Inferior parietal cortex (tissue), 1 donor: ENCODE measurements around the gene THEM5.
"Not testable (repeated sequence)": the region's sequence is repeated elsewhere in the genome, so short reads cannot be mapped to it uniquely, and the experiment has no call there.

ENCODE experiments used
- DNase-seq: peaks from one replicate; pipeline ENCODE4 v3.0.0-alpha.2; 2016; ENCODE audit errors: extremely low spot score

THEM5 gene, protein sequence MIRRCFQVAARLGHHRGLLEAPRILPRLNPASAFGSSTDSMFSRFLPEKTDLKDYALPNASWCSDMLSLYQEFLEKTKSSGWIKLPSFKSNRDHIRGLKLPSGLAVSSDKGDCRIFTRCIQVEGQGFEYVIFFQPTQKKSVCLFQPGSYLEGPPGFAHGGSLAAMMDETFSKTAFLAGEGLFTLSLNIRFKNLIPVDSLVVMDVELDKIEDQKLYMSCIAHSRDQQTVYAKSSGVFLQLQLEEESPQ

DNA sequence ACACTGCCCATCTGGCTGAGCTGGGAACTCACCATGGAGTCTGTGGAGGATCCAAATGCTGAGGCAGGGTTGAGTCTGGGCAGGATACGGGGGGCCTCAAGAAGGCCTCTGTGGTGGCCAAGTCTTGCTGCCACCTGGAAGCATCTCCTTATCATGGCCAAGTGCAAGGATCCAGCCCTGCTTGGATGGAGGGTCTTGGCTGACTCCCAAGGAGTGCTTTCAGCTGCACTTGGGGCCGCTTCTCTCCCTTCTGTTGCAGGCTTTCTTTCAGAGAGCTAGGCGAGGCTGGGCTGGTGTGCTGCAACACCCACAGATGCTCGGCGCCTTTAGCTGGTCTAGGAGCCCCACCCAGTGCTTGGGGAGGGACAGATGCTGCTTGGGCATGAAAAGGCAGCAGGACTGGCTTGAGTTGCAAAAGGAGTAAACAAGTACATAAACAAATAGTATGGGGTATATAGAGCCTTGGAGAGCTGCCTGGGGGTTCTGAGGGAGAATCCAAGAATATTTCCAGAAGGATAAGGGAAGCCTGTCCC, at the start of gene THEM5:
Gene THEM5, minus strand, starts transcription at position 302 of the 533 bp plus-strand sequence. Its CDS starts 147 bp downstream, at position 155.
- no peak for DNase-seq

DNA sequence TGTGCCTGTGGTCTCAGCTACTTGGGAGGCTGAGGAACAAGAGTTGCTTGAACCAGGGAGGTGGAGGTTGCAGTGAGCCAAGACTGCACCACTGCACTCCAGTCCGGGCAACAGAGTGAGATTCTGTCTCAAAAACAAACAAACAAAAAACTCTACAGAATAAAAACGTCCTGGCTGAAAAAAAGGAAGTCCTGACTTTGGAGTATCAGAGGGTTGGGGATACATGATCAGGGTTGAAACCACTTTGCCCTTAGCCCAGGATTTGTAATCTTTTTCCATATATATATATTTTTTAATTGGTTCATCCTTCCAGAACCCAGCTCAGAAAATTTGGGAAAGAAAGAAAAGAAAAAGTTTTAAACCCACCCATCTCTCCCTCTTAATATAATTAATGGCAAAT, 49.3 kb upstream of the THEM5 start:
- no peak for DNase-seq

DNA sequence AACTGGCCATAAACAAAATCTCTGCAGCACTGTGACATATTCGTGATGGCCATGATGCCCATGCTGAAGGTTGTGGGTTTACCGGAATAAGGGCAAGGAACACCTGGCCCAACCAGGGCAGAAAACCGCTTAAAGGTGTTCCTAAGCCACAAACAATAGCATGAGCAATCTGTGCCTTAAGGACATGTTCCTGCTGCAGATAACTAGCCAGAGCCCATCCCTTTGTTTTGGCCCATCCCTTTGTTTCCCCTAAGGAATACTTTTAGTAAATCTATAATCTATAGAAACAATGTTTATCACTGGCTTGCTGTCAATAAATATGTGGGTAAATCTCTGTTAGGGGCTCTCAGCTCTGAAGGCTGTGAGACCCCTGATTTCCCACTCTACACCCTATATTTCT, 47.3 kb upstream of the THEM5 start:
- DNase-seq = not testable (repeated sequence)

DNA sequence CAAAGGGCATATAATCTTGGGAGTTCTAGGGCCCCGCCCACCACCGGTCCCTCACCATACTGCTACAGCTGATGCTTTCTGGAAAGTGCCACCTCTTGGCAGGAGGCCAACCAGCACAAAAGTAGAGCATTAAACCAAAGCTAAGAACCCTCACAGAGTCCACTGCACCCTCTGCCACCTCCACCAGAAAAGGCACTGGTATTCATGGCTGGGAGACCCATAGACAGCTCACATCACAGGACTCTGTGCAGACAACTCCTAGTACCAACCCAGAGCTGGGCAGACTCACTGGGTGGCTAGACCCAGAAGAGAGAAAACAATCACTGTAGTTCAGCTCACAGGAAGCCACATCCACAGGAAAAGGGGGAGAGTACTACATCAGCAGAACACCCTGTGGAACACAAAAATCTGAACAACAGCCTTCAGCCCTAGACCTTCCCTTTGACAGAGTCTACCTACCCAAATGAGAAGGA, 45.0 kb upstream of the THEM5 start:
- DNase-seq = no peak

DNA sequence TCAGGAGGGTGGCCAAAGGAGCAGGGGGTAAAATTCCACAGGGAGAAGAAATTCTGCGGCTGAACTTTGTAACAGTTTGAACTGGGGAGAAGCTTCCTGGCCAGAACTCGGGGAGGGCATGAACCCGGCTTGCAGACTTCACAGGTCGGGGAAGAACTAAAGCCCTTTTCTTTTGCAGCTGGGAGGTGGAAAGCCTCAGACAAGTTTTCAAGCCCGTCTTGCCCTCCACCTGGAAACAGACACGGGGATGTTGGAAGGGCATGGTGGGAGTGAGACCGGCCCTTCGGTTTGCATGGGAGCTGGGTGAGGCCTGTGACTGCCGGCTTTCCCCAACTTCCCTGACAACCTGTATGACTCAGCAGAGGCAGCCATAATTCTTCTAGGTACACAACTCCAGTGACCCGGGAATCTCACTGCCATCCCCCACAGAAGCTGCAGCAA, 44.5 kb upstream of the THEM5 start:
- DNase-seq = no peak

DNA sequence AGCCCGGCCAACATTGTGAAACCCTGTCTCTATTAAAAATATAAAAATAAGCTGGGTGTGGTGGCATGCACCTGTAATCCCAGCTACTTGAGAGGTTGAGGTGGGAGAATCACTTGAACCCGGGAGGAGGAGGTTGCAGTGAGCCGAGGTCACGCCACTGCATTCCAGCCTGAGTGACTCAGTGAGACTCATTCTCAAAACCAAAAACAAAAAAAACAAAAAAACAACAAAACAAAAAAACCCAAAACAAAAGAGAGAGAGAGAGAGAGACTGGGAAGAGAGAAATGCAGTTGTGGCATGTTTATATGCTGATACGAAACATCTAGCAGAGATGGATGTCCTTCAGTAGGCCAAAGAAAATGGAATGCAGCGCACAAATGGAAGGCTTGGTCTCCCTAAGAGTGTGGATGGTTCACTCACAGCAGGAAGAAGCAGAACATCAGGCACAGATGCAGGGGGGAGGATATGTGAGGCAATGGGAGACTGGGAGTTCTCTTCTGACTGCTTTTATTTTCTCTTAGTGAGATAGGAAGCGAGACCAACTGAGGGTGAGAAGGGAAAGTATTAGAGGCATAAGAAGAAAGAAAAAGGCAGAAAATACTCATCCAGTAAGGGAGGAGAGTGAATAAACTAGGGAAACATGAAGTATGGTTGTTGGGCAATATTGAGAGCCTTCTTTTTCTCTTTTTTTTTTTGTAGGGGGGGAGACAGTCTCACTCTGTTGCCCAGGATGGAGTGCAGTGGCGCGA, 39.8 kb upstream of the THEM5 start:
- no peak for DNase-seq

DNA sequence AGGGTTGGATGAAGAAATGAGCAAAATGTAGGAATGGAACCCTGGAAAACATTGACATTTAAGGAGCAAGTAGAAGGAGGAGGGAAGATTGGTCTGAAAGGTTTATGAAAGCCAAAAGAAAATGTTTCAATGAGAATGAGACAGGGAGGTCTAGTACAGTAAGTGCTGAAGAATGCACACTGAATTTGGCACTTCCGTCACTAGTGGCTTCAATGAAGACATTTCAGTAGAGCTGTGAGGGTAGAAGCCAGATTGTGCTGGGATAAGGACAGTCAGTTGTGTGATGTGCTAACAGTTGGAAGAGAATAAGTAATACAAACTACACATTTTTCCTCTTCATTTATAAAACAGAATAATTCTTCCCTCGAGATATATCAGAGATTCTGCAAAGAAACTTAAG, 38.7 kb upstream of the THEM5 start:
- no peak for DNase-seq

DNA sequence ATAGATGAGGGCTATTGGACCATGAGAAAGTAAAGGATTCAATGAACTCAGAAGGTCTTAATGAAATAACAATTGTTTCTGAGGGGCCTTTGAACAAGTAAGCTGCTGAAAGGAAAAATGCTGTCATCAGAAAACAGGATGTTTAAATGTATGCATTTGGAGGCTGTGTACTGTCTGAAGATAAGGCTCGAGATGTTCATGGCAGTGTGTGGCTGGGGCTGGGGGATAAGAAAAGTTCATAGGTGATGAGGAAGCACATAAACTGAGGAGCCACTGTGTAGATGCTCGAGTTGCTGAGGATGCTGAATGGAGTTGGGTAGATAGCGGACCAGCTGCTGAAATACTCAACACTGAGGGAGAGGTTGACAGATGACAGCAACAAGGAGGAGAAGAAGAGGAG, 38.0 kb upstream of the THEM5 start:
- no peak for DNase-seq

DNA sequence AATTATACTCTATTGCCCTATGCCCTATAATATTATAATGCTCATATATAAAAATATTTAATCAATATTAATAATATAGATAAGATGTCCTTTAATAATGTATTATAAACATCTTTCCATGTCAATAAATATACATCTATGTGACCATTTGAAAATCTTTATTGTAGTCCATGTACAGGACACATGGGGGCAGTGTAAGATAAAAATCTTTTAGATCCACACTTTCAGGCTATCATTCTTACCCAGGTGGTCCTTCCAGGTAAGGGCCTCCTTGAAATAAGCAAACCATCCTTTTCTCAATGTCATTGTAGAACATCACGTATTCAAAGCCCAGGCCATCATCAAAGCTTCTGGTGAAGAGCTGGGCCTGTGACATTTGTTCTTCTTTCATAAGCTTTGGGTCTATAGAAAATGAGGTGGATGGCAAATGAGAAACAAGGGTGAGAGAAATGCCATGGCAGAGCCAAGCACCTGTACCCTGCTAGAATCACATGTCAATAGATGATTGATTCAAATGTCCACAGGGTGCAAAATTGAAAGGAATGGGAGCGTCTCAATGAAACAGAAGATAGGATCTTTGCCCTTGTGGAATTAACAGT, 35.6 kb upstream of the THEM5 start:
- DNase-seq = no peak

DNA sequence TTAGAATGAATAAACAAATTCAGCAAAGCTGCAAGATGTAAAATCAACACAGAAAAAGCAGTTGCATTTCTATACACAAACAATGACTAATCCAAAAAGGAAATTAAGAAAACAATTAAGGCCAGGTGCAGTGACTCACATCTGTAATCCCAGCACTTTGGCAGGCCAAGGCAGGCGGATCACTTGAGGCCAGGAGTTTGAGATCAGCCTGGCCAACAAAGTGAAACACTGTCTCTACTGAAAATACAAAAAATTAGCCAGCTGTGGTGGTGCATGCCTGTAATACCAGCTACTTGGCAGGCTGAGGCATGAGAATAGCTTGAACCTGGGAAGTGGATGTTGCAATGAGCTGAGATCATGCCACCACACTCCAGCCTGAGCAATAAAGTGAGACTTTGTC, 33.5 kb upstream of the THEM5 start:
- no peak for DNase-seq

DNA sequence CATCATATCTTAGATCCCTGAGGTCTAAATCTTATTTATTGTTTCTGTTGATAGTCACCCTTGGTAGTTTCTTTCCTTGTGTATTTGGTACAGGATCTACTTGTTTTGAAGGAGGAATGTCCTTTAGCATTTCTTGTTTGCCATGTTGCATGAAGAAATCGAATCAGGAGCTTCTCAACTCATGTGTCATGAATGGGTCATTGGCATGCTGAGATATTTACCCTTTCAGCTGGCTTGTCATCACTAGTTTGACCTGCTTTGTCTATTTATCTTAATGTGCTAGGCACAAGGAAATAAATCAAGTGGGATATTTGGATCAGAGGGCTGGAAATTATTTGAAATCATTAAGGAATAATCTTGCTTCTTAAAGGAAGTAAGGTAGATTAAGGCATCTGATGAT, 32.0 kb upstream of the THEM5 start:
- no peak for DNase-seq

DNA sequence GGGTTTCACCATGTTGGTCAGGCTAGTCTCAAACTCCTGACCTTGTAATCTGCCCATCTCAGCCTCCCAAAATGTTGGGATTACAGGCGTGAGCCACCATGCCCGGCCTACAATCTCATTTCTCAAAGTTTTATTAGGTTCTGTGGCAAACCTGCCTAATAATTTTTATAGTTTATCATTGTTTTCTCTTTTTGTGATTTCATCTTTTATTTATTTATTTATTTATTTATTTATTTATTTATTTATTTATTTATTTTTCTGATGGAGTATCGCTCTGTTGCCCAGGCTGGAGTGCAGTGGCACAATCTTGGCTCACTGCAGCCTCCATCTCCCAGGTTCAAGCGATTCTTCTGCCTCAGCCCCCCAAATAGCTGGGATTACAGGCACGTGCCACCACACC, 31.4 kb upstream of the THEM5 start:
- not testable (repeated sequence) for DNase-seq

DNA sequence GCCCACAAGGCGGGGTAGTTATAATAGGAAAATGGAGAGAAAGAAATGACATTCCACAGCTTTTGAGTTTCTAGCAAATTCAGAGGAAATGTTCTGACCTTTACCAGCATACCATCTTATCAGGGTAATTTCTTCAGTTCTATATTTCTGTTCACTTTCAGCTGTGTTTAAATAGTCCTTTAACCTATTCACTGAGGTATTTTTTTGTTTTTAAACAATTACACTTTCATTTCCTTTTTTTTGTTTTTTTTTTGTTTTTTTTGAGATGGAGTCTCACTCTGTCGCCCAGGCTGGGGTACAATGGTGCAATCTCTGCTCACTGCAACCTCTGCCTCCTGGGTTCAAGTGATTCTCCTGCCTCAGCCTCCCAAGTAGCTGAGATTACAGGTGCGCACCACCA, 30.9 kb upstream of the THEM5 start:
- not testable (repeated sequence) for DNase-seq

DNA sequence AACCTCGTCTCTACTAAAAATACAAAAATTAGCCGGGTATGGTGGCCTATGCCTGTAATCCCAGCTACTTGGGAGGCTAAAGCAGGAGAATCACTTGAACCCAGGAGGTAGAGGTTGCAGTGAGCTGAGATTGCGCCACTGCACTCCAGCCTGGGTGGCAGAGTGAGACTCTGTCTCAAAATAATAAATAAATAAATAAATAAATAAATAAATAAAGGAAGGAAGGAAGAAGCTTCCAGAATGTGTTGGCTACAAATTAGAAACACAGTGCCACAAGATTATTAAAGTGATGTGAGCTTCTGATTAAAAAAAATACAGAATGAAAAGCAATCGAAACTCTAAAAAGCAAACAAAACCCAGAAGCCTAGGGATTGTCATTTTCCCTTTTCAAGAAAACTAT, 30.4 kb upstream of the THEM5 start:
- not testable (repeated sequence) for DNase-seq

DNA sequence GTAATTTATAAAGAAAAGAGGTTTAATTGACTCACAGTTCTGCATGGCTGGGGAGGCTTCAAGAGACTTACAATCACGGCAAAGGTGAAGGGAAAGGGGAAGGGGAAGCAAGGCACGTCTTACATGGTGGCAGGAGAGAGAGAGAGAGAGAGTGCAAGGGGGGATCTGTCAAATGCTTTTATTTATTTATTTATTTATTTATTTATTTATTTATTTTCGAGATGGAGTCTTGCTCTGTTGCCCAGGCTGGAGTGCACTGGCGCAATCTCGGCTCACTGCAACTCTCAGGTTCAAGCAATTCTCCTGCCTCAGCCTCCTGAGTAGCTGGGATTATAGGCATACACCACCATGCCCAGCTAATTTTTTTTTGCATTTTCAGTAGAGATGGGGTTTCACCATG, 29.4 kb upstream of the THEM5 start:
- DNase-seq = not testable (repeated sequence)

DNA sequence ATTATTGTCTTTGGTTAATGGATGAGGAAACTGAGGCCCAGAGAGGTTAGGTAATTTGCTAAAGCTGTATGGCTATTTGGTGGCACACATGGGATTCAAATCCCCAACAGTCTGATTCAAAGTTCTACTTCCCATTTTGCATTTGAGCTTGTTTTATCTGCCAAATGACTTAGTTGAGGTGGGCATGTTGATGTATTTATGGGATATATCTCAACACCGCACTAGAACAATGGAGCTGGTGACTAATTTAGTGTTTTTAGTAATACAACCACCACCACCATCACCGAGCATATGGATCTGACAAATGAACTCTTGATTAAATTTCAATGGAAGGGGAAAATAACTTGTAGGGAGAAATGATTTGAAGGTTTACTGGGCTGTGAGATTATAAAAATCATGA, 29.0 kb upstream of the THEM5 start:
- no peak for DNase-seq

DNA sequence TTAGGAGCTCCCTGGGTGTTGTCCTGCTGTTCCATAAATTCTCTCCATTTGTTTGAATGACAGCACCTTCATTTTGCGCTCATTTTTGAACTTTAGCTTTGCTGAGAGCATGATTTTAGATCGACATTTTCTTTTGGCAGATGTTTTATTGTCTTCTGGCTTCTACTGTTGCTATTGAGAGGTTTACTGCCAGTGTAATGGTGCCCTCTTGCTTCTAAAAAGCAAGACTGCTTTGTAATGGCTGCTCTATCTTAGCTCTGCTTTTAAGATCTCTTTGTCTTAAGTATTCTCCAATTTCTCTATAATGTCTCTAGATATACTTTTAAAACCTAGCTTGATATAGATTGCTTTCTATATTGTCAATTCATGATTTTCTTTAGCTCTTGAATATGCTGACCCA, 28.0 kb upstream of the THEM5 start:
- peak; percentile 44 for DNase-seq

DNA sequence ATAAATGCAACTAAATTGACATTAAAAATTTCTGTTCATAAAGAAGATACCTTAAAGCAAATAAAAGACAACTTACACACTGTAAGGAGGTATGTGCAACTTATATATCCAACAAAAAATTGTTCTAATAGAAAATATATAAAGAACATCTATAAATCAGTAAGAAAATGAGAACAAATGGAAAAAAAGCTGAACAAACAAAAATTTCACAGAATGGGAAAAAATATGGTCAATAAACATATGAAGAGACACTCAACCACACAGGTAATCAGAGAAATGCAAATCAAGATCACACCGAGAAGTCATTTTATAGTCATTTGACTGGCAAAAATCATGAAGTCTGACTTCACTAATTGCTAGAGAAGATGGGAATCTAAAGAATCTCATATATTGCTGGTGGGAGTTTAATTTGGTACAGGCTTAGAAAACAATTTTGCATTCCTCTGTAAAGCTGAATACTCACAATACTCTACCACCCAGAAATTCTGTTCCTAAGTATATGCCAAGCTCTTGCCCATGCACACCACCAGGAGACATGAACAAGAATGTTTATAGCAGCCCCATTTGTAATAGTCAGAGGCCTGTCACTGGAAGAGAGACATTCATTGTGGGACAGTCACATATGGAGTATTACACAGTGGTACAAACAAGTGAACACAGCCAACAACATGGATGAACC, 22.0 kb upstream of the THEM5 start:
- DNase-seq = no peak

DNA sequence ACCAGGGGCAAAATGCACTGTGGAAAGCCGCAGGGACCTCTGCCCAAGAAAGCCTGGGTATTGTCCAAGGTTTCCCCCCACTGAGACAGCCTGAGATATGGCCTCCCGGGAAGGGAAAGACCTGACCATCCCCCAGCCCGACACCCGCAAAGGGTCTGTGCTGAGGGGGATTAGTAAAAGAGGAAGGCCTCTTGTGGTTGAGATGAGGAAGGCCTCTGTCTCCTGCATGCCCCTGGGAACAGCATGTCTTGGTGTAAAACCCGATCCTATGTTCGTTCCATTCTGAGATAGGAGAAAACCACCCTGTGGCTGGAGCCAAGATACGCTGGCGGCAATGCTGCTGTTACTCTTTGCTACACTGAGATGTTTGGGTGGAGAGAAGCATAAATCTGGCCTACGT, 19.3 kb upstream of the THEM5 start:
- not testable (repeated sequence) for DNase-seq

DNA sequence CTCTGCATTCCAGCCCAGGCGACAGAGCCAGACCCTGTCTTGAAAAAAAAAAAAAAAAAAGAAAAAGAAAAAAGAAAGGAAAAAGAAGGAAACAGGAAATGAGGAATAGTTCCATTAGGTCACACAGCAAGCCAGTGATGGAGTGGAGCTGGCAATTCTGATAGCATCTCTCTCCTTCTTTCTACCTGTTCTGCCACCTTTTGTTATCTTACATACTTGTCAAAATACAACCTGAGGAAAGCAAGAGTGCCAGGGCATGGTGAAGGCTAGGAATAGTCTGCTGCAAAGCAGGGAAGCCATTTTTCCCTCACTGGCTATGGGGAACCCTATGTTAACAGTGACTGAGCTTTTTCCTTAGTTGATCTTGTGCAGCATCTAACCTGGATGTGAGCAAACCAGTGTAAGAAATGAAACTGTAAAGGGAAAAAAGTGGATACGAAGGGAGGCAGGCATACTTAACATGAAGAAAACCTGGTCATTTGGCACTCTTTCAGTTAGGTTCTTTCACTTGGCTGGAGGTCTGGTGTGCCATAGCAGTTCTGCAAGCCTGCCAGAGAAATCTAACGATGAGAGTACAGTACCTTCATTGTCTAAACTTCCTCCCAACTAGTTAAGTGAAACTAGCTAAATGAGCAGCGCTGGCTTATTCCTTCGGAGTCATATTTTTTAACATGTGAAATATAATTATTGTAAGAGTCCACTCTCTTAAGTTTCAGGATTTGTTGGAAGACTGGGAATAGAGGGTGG, 17.9 kb upstream of the THEM5 start:
- DNase-seq = no peak

DNA sequence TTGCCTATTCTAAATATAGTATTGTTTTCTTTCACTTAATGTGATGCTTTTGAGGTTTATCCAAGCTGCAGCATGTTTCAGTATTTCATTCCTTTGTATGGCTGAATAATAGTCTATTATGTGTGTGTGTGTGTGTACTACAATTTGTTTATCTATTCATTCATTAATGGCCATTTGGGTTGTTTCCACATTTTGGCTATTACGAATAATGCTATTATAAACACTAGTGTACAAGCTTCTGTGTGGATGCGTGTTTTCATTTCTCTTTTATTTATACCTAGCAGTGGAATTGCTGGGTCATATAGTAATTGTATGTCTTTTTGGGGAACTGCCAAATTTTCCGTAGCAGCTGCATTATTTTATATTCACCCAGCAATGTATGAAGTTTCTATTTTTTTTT, 15.0 kb upstream of the THEM5 start:
- DNase-seq = peak; percentile 27
